Activated T-cell treated with anti-CD3 and anti-CD28 coated beads, Interleukin-2, amount 50 U/mL, for 72 hours (primary cell): Measurements from ENCODE around the gene TMEM176A. TPM values are rescaled to one million over a fixed set of nuclear protein-coding genes. Genes with fewer than 3 reads are reported as not detected.

Experiments used
- ATAC-seq, 2 donors: fragments of 150-1000 bp; cut with Tn5 transposase; replicated peaks in 1 of 2; 2 replicates each; pipeline ENCODE4 v1.10.0; 2021; ENCODE audit warnings: moderate library complexity in 2 of 2, mild to moderate bottlenecking in 1 of 2
- DNase-seq, 2 donors: peaks; one replicate each; pipeline ENCODE4 v3.0.0; 2021 to 2022; ENCODE audit warnings: mixed read lengths in 1 of 2
- H3K27ac Mint-ChIP-seq: one replicate; pipeline ENCODE4 v1.8.0; 2022; ENCODE audit warnings: mild to moderate bottlenecking, moderate library complexity, mixed read lengths
- H3K27me3 Mint-ChIP-seq: one replicate; pipeline ENCODE4 v1.8.0; 2022; ENCODE audit warnings: low read depth, mixed read lengths
- H3K36me3 Mint-ChIP-seq, 2 donors: one replicate each; pipeline ENCODE4 v1.8.0; 2022; ENCODE audit warnings: mixed read lengths in 2 of 2, mild to moderate bottlenecking in 1 of 2; ENCODE audit not compliant: insufficient read depth in 2 of 2
- H3K4me1 Mint-ChIP-seq: one replicate; pipeline ENCODE4 v1.8.0; 2022; ENCODE audit warnings: low read depth, mixed read lengths
- H3K4me3 Mint-ChIP-seq, 2 donors: one replicate each; pipeline ENCODE4 v1.8.0; 2022; ENCODE audit warnings: mild to moderate bottlenecking in 2 of 2, mixed read lengths in 2 of 2, moderate library complexity in 2 of 2
- H3K9me3 Mint-ChIP-seq, 2 donors: one replicate each; pipeline ENCODE4 v1.8.0; 2022; ENCODE audit warnings: mixed read lengths in 2 of 2
- total RNA-seq, 2 donors: library from RNA; stranded (reverse); gene quantifications; one replicate each; pipeline ENCODE4 v1.2.3, GENCODE V29; 2022

TMEM176A gene
- total RNA-seq, 2 donors from 2014 or later: 0.24 to 0.30 TPM

- peaks cover 37% of the 10 kb centered on the region for H3K27me3 Mint-ChIP-seq
- DNase-seq (no peak), ATAC-seq (peak; percentile 41 to 45)
- H3K36me3 Mint-ChIP-seq: no peaks in the 10 kb centered on the region
- no peak overlapping the region for H3K27ac Mint-ChIP-seq
- H3K4me1 Mint-ChIP-seq: no peaks in the 10 kb centered on the region
- no peak overlapping the region for H3K4me3 Mint-ChIP-seq
- H3K9me3 Mint-ChIP-seq: no peaks in the 10 kb centered on the region
Measured at GRCh38 chr7:150850273-150850672, 49.7 kb downstream of the TMEM176A start.

- no peak for DNase-seq
- Mint-ChIP-seq H3K27ac (no peak overlapping the region), H3K4me1 (no peaks in the 10 kb centered on the region), H3K9me3 (no peaks in the 10 kb centered on the region), H3K36me3 (no peaks in the 10 kb centered on the region), H3K27me3 (peaks cover 37% of the 10 kb centered on the region), H3K4me3 (no peak overlapping the region)
- ATAC-seq: no peak
Measured at GRCh38 chr7:150851492-150852370, 51.2 kb downstream of the TMEM176A start.

- Mint-ChIP-seq H3K4me3 (peak within 1 kb of the TSS in 1 of 2 donors; percentile 25), H3K36me3 (no peaks in the 10 kb centered on the region), H3K27ac (no peak within 1 kb of the TSS), H3K27me3 (peaks cover 37% of the 10 kb centered on the region), H3K9me3 (no peaks in the 10 kb centered on the region), H3K4me1 (no peaks in the 10 kb centered on the region)
- DNase-seq (no peak), ATAC-seq (no peak)
Measured at GRCh38 chr7:150852371-150852905, 51.9 kb downstream of the TMEM176A start, which contains the start of gene AOC1. AOC1 (plus strand) TSS chr7:150852517; CDS start chr7:150856471, 3,954 bp downstream.

GRCh38 chr7:150854066-150855000, 53.8 kb downstream of the TMEM176A start:
- ATAC-seq: no peak
- Mint-ChIP-seq H3K9me3 (no peaks in the 10 kb centered on the region), H3K4me1 (no peaks in the 10 kb centered on the region), H3K36me3 (no peaks in the 10 kb centered on the region), H3K27me3 (peaks cover 37% of the 10 kb centered on the region), H3K27ac (no peak overlapping the region), H3K4me3 (no peak overlapping the region)
- no peak for DNase-seq

Other genes with a start within 250 kb of the TMEM176A start
- gene GIMAP4, start 233.4 kb upstream of the TMEM176A start, total RNA-seq: 100 to 1,000 TPM; 114 to 156 TPM
- gene GIMAP6, start 168.4 kb upstream of the TMEM176A start, total RNA-seq: 10 to 100 TPM; 35.1 to 41.6 TPM
- 10 to 100 TPM; 47.8 to 59.4 TPM for gene GIMAP2, start 115.1 kb upstream of the TMEM176A start, total RNA-seq
- 1 to 10 TPM; 5.5 to 9.3 TPM for gene GIMAP1, start 84.2 kb upstream of the TMEM176A start, total RNA-seq
- gene GIMAP5, start 63.4 kb upstream of the TMEM176A start, total RNA-seq: 10 to 100 TPM; 43.5 to 50.5 TPM
- not detected for gene TMEM176B, start 405 bp upstream of the TMEM176A start, total RNA-seq
- gene AOC1, start 51.7 kb downstream of the TMEM176A start, total RNA-seq: not detected
- gene KCNH2, start 177.6 kb downstream of the TMEM176A start, total RNA-seq: under 1 TPM; 0.72 to 0.77 TPM
- 1 to 10 TPM; 6.8 to 8.1 TPM for gene NOS3, start 190.2 kb downstream of the TMEM176A start, total RNA-seq
- 10 to 100 TPM in 1 of 2 donors, 1 to 10 TPM in 1; 9.0 to 10.1 TPM for gene ATG9B, start 223.7 kb downstream of the TMEM176A start, total RNA-seq
- gene ABCB8, start 227.7 kb downstream of the TMEM176A start, total RNA-seq: 10 to 100 TPM; 46.6 to 49.6 TPM
- gene ASIC3, start 247.8 kb downstream of the TMEM176A start, total RNA-seq: 10 to 100 TPM; 14.4 to 15.7 TPM